Ecto neural progenitor cell (in vitro differentiated cells): ENCODE measurements around the gene HNRNPH3.
A peak's percentile ranks its signal among the peaks of the same experiment; 100 is the strongest.

Source experiments
- DNase-seq: peaks from one replicate; pipeline ENCODE4 v3.0.0-alpha.2; 2018; ENCODE audit warnings: low spot score

HNRNPH3 gene

DNA sequence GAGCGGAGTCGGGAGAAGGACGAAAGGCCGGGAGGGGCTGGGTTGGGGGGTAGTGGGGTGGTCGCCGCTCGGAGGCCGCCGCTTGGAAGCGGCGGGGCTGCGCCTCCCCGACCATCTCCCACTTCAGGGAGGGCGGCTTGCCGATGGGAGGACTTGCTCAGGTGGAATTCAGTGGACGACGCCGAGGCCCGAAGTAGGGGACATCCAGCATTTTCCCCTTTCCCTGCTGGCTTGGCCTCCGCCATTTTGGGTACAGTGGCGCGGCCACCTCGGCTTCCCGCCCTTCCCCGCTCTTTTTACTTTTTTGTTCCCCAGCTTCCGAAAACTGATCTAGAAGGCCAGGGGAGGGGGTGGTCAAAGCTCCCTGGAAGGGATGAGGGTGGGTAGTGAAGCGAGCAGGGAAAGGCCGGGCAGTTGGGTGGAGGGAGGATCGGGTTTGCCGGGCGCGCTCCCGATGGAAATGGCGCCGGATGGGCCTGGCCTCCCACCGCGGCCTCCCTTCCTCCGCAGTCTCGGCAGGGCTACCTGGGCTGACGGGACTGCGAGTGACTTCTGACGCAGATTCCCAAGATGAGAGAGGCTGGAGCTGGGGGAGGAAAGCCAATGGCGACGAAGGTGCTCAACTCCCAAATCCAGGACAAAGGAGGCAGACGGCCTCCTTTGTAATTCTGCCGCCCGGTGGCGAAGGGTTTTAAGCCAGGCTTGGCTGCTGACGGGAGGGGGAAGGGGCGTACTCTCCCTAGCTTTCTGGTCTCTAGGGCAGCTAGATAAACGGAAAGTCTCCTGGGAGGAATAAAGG is 594 bp downstream of the HNRNPH3 start, which contains the start of gene PBLD:
Gene PBLD, minus strand, starts transcription at position 670 of the 799 bp plus-strand sequence. CDS start 26,084 bp downstream, outside the sequence.
- DNase-seq: peak; percentile 87

DNA sequence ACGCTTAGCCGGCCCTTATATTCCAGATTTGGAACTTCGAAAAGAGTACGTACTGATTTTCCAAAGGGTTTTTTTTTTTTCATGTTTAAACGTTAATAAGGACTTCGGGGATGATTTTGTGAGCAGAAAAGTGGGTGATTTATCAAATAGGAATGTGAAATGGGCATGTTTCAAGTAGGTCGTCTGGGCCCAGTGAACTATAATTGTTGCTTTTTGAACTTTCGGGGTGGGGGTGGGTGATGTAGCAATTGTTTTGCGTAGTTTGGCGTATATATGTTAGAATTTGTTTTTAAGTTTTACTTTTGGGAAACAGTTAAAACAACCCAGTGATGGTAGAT is 1.2 kb downstream of the HNRNPH3 start:
- DNase-seq: no peak

DNA sequence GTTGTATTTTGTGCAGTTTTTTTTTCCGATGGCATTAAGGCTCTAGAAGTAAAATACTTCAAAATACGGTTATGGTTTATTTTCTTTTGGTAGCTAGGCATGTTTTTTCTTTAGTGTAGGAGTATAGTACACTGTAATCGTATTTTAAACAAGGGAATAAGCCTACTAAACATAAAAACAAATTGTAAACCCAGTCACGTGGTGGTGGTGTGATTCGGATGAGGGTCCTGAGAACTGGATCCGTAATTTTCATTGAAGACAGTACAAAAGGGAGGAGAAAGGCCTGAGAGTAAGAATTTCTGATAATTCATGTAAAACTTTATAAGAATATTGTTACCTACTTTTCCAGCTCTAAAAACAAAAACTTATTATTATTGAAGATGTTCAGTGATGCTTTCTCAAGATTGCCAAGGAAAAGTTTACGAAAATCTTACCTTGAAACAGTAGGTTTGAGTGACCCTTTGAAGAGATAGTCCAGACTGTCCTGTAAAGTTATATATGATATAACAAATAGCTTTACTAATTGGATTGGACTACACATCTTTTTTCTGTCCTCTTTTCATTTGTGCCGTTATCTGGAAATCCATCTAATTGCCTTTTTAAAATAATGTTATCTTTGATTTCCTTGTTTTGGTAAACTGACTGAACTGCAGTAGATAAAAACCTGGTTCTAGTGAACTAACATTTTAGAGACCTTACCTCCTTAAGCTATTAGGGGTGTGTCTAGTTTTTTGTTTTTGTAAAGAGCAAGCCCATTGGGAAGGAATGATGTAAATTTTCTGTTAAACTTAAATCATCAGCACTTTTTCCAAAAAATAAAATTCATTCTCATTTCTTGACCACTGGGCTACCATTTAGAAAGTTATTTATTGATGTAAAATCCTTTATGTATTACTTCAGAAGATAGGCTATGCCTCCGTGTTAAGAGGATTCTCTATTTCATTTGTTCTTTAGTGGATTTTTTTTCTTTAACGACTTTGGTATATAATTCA is 1.9 kb downstream of the HNRNPH3 start:
- no peak for DNase-seq

- DNase-seq: no peak
Measured at GRCh38 chr10:68334672-68335467, 3.0 kb downstream of the HNRNPH3 start.

- no peak for DNase-seq
Measured at GRCh38 chr10:68336754-68337351, 5.0 kb downstream of the HNRNPH3 start.

- DNase-seq: no peak
Measured at GRCh38 chr10:68340358-68341080, 8.7 kb downstream of the HNRNPH3 start.

DNA sequence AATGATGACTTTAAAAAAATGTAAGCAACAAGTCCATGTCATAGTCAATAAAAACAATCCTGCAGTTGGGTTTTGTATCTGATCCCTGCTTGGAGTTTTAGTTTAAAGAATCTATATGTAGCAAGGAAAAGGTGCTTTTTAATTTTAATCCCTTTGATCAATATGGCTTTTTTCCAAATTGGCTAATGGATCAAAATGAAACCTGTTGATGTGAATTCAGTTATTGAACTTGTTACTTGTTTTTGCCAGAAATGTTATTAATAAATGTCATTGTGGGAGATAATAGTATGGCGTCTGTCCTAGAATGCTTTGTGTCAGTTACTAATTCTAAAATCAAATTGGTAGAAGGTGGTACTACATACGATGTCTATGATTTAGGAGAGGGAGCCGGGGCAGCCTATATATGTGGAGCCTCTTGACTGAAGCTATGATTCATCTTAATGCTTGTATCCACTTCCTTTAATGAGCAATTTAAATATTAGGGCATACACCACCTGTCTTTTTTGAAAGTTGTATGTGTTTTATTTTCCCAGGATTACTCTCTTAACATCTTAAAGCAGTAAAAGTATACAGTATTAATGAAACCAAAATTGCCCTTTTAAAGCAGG is 11.1 kb downstream of the HNRNPH3 start:
- DNase-seq: no peak

GRCh38 chr10:68345621-68346020 is 13.8 kb downstream of the HNRNPH3 start:
- no peak for DNase-seq

DNA sequence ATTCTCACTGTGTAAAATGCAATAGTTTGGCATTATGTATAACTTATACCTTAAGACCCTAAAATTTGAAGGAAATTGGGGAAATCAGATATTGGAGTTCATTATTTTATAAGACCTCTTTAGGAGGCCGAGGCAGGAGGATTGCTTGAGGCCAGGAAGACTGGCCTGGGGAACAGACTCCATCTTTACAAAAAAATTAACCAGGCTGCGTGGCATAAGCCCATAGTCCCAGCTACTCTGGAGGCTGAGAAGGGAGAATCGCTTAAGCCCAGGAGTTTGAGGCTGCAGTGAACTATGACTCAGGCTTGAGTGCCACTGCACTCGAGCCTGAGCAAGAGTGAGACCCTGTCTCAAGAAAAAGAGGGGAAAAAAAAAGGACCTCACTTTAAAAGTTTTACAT is 14.9 kb downstream of the HNRNPH3 start:
- DNase-seq: no peak

DNA sequence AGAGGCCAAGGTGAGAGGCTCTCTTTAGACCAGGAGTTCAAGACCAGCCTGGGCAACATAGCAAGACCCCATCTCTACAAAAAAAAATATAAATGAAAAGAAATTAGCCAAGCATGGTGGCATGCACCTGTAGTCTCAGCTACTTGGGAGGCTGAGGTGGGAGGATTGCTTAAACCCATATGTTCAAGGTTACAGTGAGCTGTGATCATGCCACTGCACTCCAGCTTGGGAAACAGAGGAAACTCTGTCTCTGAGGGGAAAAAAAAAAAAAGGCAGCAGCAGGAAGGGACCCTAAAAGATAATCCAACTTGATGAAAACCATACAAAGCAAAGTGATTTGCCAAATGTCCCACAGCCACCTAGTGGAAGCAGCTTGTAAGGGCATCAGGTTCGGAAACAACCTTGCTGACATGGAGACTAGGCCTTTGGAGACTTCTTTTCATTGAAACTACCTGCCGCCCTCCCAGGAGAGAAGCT is 16.4 kb downstream of the HNRNPH3 start:
- DNase-seq: peak; percentile 52

DNA sequence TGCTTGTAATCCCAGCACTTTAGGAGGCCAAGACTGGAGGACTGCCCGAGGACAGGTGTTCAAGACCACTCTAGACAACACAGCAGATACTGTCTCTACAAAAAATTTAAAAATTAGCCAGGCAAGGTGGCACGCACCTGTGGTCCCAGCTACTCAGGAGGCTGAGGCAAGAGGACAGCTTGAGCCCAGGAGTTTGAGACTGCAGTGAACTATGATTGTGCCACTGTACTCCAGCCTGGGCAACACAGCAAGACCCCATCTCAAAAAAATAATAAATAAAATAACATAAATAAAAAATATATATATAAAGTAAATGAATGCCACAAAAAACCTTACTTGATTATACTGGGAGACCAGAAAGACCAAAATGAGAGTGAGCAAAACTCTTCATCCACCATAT is 21.7 kb downstream of the HNRNPH3 start:
- DNase-seq: no peak

DNA sequence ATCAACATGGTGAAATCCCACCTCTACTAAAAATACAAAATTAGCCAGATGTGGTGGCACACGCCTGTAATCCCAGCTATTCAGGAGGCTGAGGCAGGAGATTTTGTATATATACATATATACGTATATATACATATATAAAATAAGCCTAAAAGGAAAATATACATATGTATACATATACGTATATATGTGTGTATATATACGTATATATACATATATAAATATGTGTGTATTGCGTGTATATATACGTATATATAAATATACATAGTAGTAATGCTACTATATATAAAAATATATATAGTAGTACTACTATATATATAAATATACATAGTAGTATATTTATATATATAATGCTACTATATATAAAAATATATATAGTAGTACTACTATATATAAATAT is 27.3 kb downstream of the HNRNPH3 start:
- DNase-seq: no peak

DNA sequence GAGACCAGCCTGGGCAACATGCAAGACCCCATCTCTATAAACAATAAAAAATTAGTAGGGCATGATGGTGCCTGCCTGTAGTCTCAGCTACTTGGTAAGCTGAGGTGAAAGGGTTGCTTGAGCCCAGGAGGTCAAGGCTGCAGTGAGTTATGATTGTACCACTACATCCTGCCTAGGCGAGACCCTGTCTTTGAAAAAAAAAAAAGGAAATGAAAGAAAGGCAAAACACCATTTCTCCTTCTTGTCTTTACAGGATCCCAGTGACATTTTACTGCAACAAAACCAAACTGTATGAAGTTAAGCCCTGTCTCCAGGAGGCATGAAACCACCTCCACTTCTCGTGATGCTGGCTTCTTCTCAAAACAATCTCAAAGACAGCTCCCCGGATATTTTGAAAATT is 30.7 kb downstream of the HNRNPH3 start:
- DNase-seq: no peak

- DNase-seq: no peak
Measured at GRCh38 chr10:68364101-68364886, 32.4 kb downstream of the HNRNPH3 start.

DNA sequence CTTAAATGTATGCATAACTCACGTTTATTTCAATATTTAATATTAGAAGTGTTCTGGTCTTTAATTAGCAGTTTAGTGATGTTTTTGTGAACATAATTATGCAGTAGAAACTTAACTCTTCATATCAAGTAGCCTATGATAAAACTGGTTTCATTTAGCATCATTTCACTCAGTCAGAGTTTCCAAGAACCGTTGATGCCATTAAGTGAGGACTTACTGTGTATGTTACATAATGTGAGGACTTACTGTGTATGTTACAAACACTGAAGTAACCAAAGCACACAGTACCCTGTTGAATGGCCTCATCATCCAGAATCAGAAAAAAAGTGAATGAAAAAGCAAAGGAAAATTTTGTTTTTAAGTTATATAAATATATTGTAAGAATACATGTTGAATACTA is 33.7 kb downstream of the HNRNPH3 start:
- DNase-seq: no peak

DNA sequence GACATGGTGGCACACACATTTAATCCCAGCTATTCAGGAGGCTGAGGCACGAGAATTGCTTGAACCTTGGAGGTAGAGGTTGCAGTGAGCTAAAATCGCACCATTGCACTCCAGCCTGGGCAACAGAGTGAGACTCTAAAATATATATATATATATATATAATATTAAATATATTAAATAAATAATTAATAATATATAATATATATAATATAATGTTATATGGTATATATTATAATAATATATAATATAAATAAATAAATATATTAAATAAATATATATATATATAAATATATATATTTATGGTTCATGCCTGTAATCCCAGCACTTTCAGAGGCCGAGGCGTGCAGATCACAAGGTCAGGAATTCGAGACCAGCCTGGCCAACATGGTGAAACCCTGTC is 34.7 kb downstream of the HNRNPH3 start:
- no peak for DNase-seq

- no peak for DNase-seq
Measured at GRCh38 chr10:68367121-68367520, 35.3 kb downstream of the HNRNPH3 start.

GRCh38 chr10:68371604-68372003 is 39.7 kb downstream of the HNRNPH3 start:
- no peak for DNase-seq

DNA sequence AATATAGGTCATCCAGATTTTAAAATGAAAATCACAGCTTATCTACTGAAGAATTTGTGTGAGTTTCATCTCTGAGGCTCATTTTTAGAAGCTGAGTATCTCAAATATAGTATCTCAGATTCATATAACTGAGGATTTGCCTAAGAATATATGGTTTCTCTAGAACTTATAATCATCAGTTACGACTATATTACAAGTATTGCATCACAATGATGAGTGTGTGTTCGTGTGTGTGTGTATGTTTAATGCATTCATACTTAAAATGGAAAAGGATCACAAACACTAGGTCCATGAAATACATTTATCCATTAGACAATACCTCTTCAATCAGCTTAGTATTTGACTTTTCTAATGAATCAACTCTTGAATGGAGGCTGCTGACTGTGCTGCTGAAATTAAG is 53.9 kb downstream of the HNRNPH3 start:
- no peak for DNase-seq
